Naive thymus-derived CD8-positive, alpha-beta T cell (primary cell): ENCODE data around the gene GP9. TPM values are rescaled to one million over a fixed set of nuclear protein-coding genes. Genes with fewer than 3 reads are reported as not detected.
"Not testable (repeated sequence)": the region's sequence is repeated elsewhere in the genome, so short reads cannot be mapped to it uniquely, and the experiment has no call there.

Experiments
- ATAC-seq, 2 donors: fragments of 150-1000 bp; cut with Tn5 transposase in 1 of 2; sonication (Bioruptor Pico), chemical (Tn5 transposase) in 1 of 2; 1 replicate in 1 of 2; 2 replicates in 1 of 2; pipeline ENCODE4 v1.10.0; 2021; ENCODE audit warnings: mild to moderate bottlenecking in 2 of 2, moderate library complexity in 2 of 2
- POLR2A ChIA-PET: fragments of 350-600 bp; sonication (Branson Sonifier 250); formaldehyde crosslinking; loops from one replicate; lab custom pipeline; 2021; ENCODE audit warnings: antibody characterized with exemption; lab: Charles Lee
- DNase-seq, 10 donors: peaks; one replicate each; pipeline versions ENCODE4 v3.0.0 to v3.0.0-alpha.2; 2020 to 2022
- H3K27ac Mint-ChIP-seq, 10 donors: one replicate each; pipeline ENCODE4 v1.8.0; 2020 to 2022; ENCODE audit warnings: mild to moderate bottlenecking in 10 of 10, mixed read lengths in 10 of 10, moderate library complexity in 4 of 10, inconsistent platforms in 1 of 10
- H3K27me3 Mint-ChIP-seq, 5 donors: one replicate each; pipeline ENCODE4 v1.8.0; 2021 to 2022; ENCODE audit warnings: mixed read lengths in 5 of 5
- H3K36me3 Mint-ChIP-seq, 3 donors: one replicate each; pipeline ENCODE4 v1.8.0; 2020 to 2022; ENCODE audit warnings: mixed read lengths in 3 of 3, mild to moderate bottlenecking in 2 of 3, inconsistent platforms in 1 of 3
- H3K4me1 Mint-ChIP-seq, 4 donors: one replicate each; pipeline ENCODE4 v1.8.0; 2021 to 2022; ENCODE audit warnings: mixed read lengths in 4 of 4
- H3K4me3 Mint-ChIP-seq, 10 donors: one replicate each; pipeline ENCODE4 v1.8.0; 2020 to 2022; ENCODE audit warnings: mild to moderate bottlenecking in 10 of 10, mixed read lengths in 10 of 10, moderate library complexity in 6 of 10, inconsistent platforms in 1 of 10
- H3K9me3 Mint-ChIP-seq, 9 donors: one replicate each; pipeline ENCODE4 v1.8.0; 2020 to 2022; ENCODE audit warnings: mixed read lengths in 9 of 9, mild to moderate bottlenecking in 3 of 9, inconsistent platforms in 1 of 9, moderate library complexity in 1 of 9
- polyA plus RNA-seq, 3 donors: library from polyadenylated mRNA; unstranded; fragments of 300-500 nt; fragmentation: Illumina TruSeq; gene quantifications; one replicate each; pipeline ENCODE4 v1.2.3, GENCODE V29; 2021
- total RNA-seq, 8 experiments: library from RNA in 2 of 8; stranded (reverse) in 2 of 8; gene quantifications; one replicate each; pipeline ENCODE4 v1.2.3 and lab custom pipeline; 2021 to 2026

GP9 gene
- total and polyA plus RNA-seq, 5 experiments from 2014 or later = not detected

GRCh38 chr3:129106320-129106719 is 45.7 kb downstream of the GP9 start:
- ATAC-seq (no peak), DNase-seq (no peak)
- Mint-ChIP-seq H3K4me1 (peaks cover 54 to 96% (median 88%) of the 10 kb centered on the region in 4 donors), H3K4me3 (peak overlapping the region in 9 of 10 donors; percentile 19 to 77 (median 63)), H3K27ac (peak overlapping the region in 8 of 10 donors; percentile 29 to 91 (median 77)), H3K36me3 (peaks cover 0 to 80% (median 16%) of the 10 kb centered on the region in 3 donors), H3K27me3 (no peaks in the 10 kb centered on the region), H3K9me3 (no peaks in the 10 kb centered on the region)
- POLR2A ChIA-PET = interaction anchor here (1.0 to 7.2 kb wide), 2 partner anchors 14 to 51 kb away, joined by 3 to 140 read pairs; partner anchors contain the start of gene RAB43

GRCh38 chr3:129106866-129107565 is 46.4 kb downstream of the GP9 start:
- POLR2A ChIA-PET = interaction anchor here (1.0 to 7.2 kb wide), 3 partner anchors 14 to 50 kb away, joined by 3 to 140 read pairs (median 3); partner anchors contain the start of gene RAB43
- Mint-ChIP-seq H3K9me3 (no peaks in the 10 kb centered on the region), H3K4me3 (peak overlapping the region; percentile 4 to 77 (median 69)), H3K4me1 (peaks cover 47 to 95% (median 88%) of the 10 kb centered on the region in 4 donors), H3K27me3 (no peaks in the 10 kb centered on the region), H3K27ac (peak overlapping the region; percentile 71 to 91 (median 82)), H3K36me3 (peaks cover 0 to 81% (median 18%) of the 10 kb centered on the region in 3 donors)
- DNase-seq = no peak
- no peak for ATAC-seq

GRCh38 chr3:129107793-129108192 is 47.2 kb downstream of the GP9 start:
- Mint-ChIP-seq H3K9me3 (no peaks in the 10 kb centered on the region), H3K4me3 (peak overlapping the region in 9 of 10 donors; percentile 53 to 77 (median 70)), H3K27me3 (no peaks in the 10 kb centered on the region), H3K27ac (peak overlapping the region; percentile 71 to 93 (median 82)), H3K36me3 (peaks cover 0 to 87% (median 18%) of the 10 kb centered on the region in 3 donors), H3K4me1 (peaks cover 45 to 95% (median 86%) of the 10 kb centered on the region in 4 donors)
- POLR2A ChIA-PET = interaction anchor here (0.6 to 7.2 kb wide), 3 partner anchors 13 to 103 kb away, joined by 3 to 140 read pairs (median 5); partner anchors contain the start of gene RAB43
- ATAC-seq (no peak), DNase-seq (no peak)

- Mint-ChIP-seq H3K4me3 (peak overlapping the region in 8 of 10 donors; percentile 22 to 70 (median 51)), H3K27ac (peak overlapping the region; percentile 52 to 97 (median 81)), H3K4me1 (peaks cover 35 to 92% (median 84%) of the 10 kb centered on the region in 4 donors), H3K36me3 (peaks cover 4 to 85% (median 16%) of the 10 kb centered on the region in 3 donors)
- not testable (repeated sequence) for ATAC-seq, H3K9me3 Mint-ChIP-seq, DNase-seq, H3K27me3 Mint-ChIP-seq
- POLR2A ChIA-PET = interaction anchor here (0.6 to 7.2 kb wide), 6 partner anchors 9 to 630 kb away, joined by 3 to 140 read pairs (median 5); partner anchors contain the start of gene RAB43
These were observed 50.6 kb downstream of the GP9 start for GRCh38 chr3:129111076-129111780.

Other genes starting within 250 kb of the GP9 start
- gene ACAD9, start 181.2 kb upstream of the GP9 start, total RNA-seq = 10 to 100 TPM; 57.0 to 61.3 TPM
- gene ACAD9, start 181.2 kb upstream of the GP9 start, polyA plus RNA-seq = 10 to 100 TPM; 14.0 to 20.4 (median 16.5) TPM
- 1 to 10 TPM; 1.7 to 2.0 TPM for gene CFAP92, start 66.7 kb upstream of the GP9 start, total RNA-seq
- under 1 TPM; 0.18 to 0.23 (median 0.20) TPM for gene CFAP92, start 66.7 kb upstream of the GP9 start, polyA plus RNA-seq
- under 1 TPM; 0.52 to 0.69 TPM for gene EFCC1, start 59.5 kb upstream of the GP9 start, total RNA-seq
- under 1 TPM; 0.21 to 0.47 (median 0.32) TPM for gene EFCC1, start 59.5 kb upstream of the GP9 start, polyA plus RNA-seq
- 100 to 1,000 TPM; 122 to 130 TPM for gene RAB43, start 61.0 kb downstream of the GP9 start, total RNA-seq
- 10 to 100 TPM; 15.7 to 43.1 (median 27.5) TPM for gene RAB43, start 61.0 kb downstream of the GP9 start, polyA plus RNA-seq
- gene ISY1, start 100.3 kb downstream of the GP9 start, total RNA-seq = 10 to 100 TPM; 47.1 to 47.2 TPM
- 100 to 1,000 TPM; 101 to 119 (median 107) TPM for gene ISY1, start 100.3 kb downstream of the GP9 start, polyA plus RNA-seq
- 100 to 1,000 TPM; 403 to 421 TPM for gene CNBP, start 123.1 kb downstream of the GP9 start, total RNA-seq
- 100 to 1,000 TPM; 843 to 960 (median 927) TPM for gene CNBP, start 123.1 kb downstream of the GP9 start, polyA plus RNA-seq
- 100 to 1,000 TPM; 106 to 113 TPM for gene COPG1, start 188.8 kb downstream of the GP9 start, total RNA-seq
- 10 to 100 TPM; 54.0 to 75.5 (median 58.5) TPM for gene COPG1, start 188.8 kb downstream of the GP9 start, polyA plus RNA-seq
- gene HMCES, start 218.1 kb downstream of the GP9 start, total RNA-seq = 10 to 100 TPM; 54.5 to 62.2 TPM
- gene HMCES, start 218.1 kb downstream of the GP9 start, polyA plus RNA-seq = 100 to 1,000 TPM in 1 of 3 donors, 10 to 100 TPM in 2; 82.2 to 112 (median 83.9) TPM